ENCODE measurements around the gene PRRC2B.

The PRRC2B gene

DNA sequence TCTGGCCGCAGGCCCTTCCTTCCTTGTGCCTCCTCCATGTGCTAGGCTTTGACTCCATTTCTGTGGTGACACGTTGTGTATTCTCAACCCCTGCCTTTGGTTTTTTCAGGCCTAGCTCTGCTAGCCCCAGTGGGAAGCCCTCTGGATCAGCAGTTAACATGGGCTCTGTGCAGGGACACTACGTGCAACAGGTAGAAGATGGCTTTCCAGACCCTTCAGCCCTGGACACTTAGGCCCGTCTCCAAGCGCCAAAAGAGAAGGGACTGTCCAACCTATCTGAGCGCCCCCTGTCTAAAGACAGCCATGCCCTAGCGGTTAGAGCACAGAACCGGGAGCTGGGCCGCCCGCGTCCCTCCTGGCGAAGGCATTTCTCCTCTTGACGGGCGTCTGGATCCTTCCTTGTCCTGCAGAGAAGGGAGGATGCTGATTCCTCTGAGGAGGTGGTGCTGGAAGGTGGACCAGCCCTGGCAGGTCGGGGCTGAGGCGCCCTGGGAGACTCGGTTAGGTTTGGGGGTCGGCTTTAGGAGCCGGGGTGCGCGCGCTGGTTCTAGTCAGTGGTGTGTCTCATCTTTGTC is 100.5 kb downstream of the PRRC2B start:
- H3K4me3 ChIP-seq (ENCODE audit: low read length), result no peak overlapping the region
- TF ChIP-seq, protein P1, sequence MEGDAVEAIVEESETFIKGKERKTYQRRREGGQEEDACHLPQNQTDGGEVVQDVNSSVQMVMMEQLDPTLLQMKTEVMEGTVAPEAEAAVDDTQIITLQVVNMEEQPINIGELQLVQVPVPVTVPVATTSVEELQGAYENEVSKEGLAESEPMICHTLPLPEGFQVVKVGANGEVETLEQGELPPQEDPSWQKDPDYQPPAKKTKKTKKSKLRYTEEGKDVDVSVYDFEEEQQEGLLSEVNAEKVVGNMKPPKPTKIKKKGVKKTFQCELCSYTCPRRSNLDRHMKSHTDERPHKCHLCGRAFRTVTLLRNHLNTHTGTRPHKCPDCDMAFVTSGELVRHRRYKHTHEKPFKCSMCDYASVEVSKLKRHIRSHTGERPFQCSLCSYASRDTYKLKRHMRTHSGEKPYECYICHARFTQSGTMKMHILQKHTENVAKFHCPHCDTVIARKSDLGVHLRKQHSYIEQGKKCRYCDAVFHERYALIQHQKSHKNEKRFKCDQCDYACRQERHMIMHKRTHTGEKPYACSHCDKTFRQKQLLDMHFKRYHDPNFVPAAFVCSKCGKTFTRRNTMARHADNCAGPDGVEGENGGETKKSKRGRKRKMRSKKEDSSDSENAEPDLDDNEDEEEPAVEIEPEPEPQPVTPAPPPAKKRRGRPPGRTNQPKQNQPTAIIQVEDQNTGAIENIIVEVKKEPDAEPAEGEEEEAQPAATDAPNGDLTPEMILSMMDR (conservative IDR thresholded peaks at IDR 0.05; ENCODE audit: low read length), result no peak
- DNase-seq (ENCODE audit: low read depth), result no peak

DNA sequence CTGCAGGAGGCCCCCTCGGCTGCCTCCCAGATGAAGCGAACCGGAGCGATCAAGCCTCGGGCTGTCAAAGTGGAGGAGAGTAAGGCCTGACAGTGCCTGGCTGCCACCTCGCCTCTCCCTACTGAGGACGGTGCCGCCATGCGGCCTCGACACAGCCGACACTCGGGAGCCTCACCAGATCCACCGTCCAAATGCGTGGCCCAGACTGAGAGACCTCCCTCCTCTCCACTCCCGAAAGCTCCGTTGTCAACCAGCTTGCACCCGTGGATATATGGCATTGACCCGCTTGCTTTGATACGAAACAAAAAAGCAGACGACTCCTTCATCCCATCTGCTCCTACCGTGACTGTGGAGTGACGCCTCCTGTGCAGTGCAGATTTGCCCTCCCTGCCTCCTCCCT is 101.9 kb downstream of the PRRC2B start:
- no peak overlapping the region for H3K4me3 ChIP-seq (ENCODE audit: low read length)
- no peak for DNase-seq (ENCODE audit: low read depth)
- TF ChIP-seq, protein P1 (conservative IDR thresholded peaks at IDR 0.05; ENCODE audit: low read length), result no peak

- no peak for DNase-seq (ENCODE audit: low read depth)
- TF ChIP-seq, protein P1 (conservative IDR thresholded peaks at IDR 0.05; ENCODE audit: low read length), result no peak
- H3K4me3 ChIP-seq (ENCODE audit: low read length), result no peak overlapping the region
Observed at GRCh38 chr9:131496844-131497405, 103.0 kb downstream of the PRRC2B start.

- TF ChIP-seq, protein P1 (conservative IDR thresholded peaks at IDR 0.05; ENCODE audit: low read length), result no peak
- no peak for DNase-seq (ENCODE audit: low read depth)
- H3K4me3 ChIP-seq (ENCODE audit: low read length), result no peak overlapping the region
Observed at GRCh38 chr9:131499254-131499767, 105.4 kb downstream of the PRRC2B start.

DNA sequence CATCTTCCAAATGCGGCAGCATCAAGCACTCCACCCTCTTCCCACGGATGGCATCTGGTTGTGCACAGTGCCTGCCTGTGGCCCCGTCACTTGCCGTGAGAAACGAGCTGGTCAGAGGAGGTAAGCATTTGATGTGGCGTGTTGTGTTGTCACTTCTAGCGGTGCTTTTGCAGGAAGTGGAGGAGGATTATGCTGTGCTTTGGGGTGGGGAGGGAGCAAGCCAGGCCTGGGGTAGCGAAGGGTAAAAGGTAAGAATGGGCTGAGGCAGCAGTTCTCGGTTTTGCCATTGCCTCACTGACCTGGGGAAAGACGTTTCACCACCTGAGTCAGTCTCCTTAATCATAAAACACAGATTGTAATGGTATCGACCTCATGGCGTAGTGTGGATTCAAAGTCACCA is 106.5 kb downstream of the PRRC2B start:
- H3K4me3 ChIP-seq (ENCODE audit: low read length), result no peak overlapping the region
- DNase-seq (ENCODE audit: low read depth), result no peak
- TF ChIP-seq, protein P1 (conservative IDR thresholded peaks at IDR 0.05; ENCODE audit: low read length), result no peak

DNA sequence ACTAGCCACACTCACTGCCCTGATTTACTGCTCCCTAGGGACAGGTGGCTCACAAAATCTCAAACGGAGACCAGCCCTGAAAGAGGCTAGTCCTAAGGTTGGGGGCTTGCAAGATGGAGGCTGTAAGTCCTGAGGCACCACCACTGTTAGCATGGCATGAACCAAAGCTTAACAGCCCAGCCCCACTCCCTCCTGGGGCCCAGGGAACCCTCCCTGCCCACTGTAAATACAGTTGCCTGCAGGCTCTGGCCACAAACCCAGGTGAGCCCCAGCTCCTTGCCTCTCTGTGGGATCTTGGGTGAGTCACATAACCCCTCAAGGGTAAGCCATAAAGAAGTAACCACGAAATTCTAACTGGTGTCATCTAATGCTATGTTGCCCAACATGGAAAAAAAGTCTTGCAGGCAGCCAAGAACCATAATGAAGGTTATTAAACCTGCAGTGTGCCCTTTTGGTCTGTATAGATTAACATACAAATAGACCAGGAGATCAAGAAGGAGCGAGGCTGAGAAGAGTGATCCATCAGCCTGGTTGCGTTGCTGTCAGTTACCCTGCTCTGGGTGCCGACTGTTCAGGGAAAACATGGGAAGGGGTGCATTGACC is 107.2 kb downstream of the PRRC2B start:
- peak; percentile 70 for DNase-seq (ENCODE audit: low read depth)
- H3K4me3 ChIP-seq (ENCODE audit: low read length), result no peak overlapping the region

More for the DNA sequence above, 107.2 kb downstream of the PRRC2B start:
- TF ChIP-seq, protein P1 (conservative IDR thresholded peaks at IDR 0.05; ENCODE audit: low read length), result no peak

All from AG10803 (cell line).